ENCODE data around the gene SCYL1. TPM values are rescaled to one million over a fixed set of nuclear protein-coding genes. Genes with fewer than 3 reads are reported as not detected.

SCYL1 gene
- total RNA-seq, 2 experiments from 2014 or later, result 57.4 to 60.7 TPM

DNA sequence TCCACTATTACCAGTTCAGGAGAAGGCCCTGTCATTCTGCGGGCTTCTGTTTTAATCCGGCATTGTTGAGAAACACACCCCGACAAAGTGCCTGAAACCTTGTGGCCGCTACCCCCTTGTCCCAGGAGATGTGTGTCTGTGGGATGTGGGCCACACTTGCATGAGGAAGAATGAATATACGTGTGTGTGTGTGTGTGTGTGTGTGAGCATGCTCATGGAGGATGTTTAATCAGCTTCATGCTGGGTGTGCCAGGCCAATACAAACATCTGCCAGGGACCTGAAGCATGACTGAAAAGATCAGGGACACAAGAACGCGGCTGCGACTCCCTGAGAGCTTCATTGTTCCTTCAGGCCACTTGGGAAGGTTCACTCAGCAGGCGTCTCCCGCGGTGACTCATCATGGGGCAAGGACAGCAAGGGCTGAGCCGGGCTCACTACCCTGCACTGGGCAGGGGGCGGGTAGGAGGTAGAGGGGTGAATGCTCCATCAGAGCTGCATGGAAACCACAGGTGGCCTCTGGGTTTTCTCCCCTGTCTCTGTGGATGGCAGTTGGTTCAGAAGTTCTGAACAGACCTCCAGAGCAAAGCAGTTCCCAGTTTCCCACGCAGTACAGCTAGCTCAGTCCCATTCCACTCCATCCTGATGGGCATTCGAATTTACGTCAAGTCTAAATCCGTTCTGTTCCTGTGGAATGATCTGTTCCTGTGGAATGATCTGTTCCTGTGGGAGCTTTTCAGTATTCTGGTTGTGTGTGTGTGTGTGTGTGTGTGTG is 33.1 kb upstream of the SCYL1 start:
- intact Hi-C loops (cut with DNase I, micrococcal nuclease), result no loop called here
- POLR2A ChIA-PET, result interaction anchor here (0.6 to 9.2 kb wide), 6 partner anchors 7 to 69 kb away, joined by 3 to 163 read pairs (median 3); partner anchors contain the start of gene MALAT1
- no peaks in the 10 kb centered on the region for H3K9me3 Mint-ChIP-seq
- TF ChIP-seq CTCF (IDR thresholded peaks at IDR 0.05), result no peak
- Histone ChIP-seq H3K27ac (ENCODE audit: low read depth in 1 of 2, low read length in 2 of 2) (no peak overlapping the region), H3K4me3 (ENCODE audit: low read length) (no peak overlapping the region), H3K9me3 (ENCODE audit: control insufficient read depth in 1 of 2, insufficient read depth in 1 of 2, low read length in 2 of 2) (no peaks in the 10 kb centered on the region), H3K36me3 (ENCODE audit: insufficient read depth, low read length) (no peaks in the 10 kb centered on the region), H3K4me1 (ENCODE audit: insufficient read depth, low read length) (peaks cover 47% of the 10 kb centered on the region), H3K27me3 (ENCODE audit: control insufficient read depth in 1 of 2, insufficient read depth in 2 of 2, low read length in 2 of 2) (no peaks in the 10 kb centered on the region)
- DNase-seq (peak in 2 of 14 experiments; percentile 50 to 57), ATAC-seq (ENCODE audit: poor library complexity) (no peak)
- peaks cover 45% of the 10 kb centered on the region for H3K4me1 Mint-ChIP-seq (ENCODE audit: low read depth)
- CTCF ChIA-PET, result interaction anchor here (0.9 to 1.5 kb wide), 2 partner anchors 12 to 59 kb away, joined by 3 to 4 read pairs; no protein-coding TSS in a partner anchor
- H3K27ac Mint-ChIP-seq, result peak overlapping the region; percentile 32
- no peaks in the 10 kb centered on the region for H3K27me3 Mint-ChIP-seq
- no peaks in the 10 kb centered on the region for H3K36me3 Mint-ChIP-seq (ENCODE audit: low read depth)
- H3K4me3 Mint-ChIP-seq, result no peak overlapping the region

DNA sequence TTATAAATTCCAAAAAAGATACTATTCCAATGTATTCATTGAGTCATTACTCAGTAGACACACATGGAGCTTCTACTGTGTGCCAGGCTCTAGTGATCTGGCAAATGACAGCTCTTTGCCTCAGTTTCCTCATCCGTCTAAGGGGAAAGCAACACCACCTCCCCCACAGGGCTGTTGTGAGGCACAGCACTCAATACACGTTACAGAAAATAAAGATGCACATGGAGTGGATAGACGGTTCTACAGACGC is 32.6 kb upstream of the SCYL1 start:
- DNase-seq, result no peak
- intact Hi-C loops (cut with DNase I, micrococcal nuclease), result no loop called here
- Mint-ChIP-seq H3K4me1 (ENCODE audit: low read depth) (peaks cover 46% of the 10 kb centered on the region), H3K9me3 (no peaks in the 10 kb centered on the region), H3K36me3 (ENCODE audit: low read depth) (no peaks in the 10 kb centered on the region), H3K4me3 (no peak overlapping the region), H3K27ac (peak overlapping the region; percentile 32), H3K27me3 (no peaks in the 10 kb centered on the region)
- ChIA-PET CTCF (interaction anchor here (0.9 to 1.5 kb wide), 4 partner anchors 13 to 76 kb away, joined by 3 to 4 read pairs (median 4); no protein-coding TSS in a partner anchor), POLR2A (interaction anchor here (0.6 to 2.8 kb wide), 7 partner anchors 10 to 71 kb away, joined by 3 to 14 read pairs (median 3); partner anchors contain the start of gene NEAT1)
- no peak for TF ChIP-seq CTCF (IDR thresholded peaks at IDR 0.05)
- Histone ChIP-seq H3K9me3 (ENCODE audit: control insufficient read depth in 1 of 2, insufficient read depth in 1 of 2, low read length in 2 of 2) (no peaks in the 10 kb centered on the region), H3K4me1 (ENCODE audit: insufficient read depth, low read length) (peaks cover 52% of the 10 kb centered on the region), H3K27ac (ENCODE audit: low read depth in 1 of 2, low read length in 2 of 2) (no peak overlapping the region), H3K36me3 (ENCODE audit: insufficient read depth, low read length) (no peaks in the 10 kb centered on the region), H3K4me3 (ENCODE audit: low read length) (no peak overlapping the region), H3K27me3 (ENCODE audit: control insufficient read depth in 1 of 2, insufficient read depth in 2 of 2, low read length in 2 of 2) (no peaks in the 10 kb centered on the region)
- ATAC-seq (ENCODE audit: poor library complexity), result no peak

GRCh38 chr11:65492637-65493366 is 32.1 kb upstream of the SCYL1 start:
- CTCF ChIA-PET, result interaction anchor here (0.9 to 1.5 kb wide), 4 partner anchors 13 to 76 kb away, joined by 3 to 4 read pairs (median 4); no protein-coding TSS in a partner anchor
- no peaks in the 10 kb centered on the region for H3K36me3 ChIP-seq (ENCODE audit: insufficient read depth, low read length)
- no peaks in the 10 kb centered on the region for H3K9me3 Mint-ChIP-seq
- H3K9me3 ChIP-seq (ENCODE audit: control insufficient read depth in 1 of 2, insufficient read depth in 1 of 2, low read length in 2 of 2), result no peaks in the 10 kb centered on the region
- H3K27me3 ChIP-seq (ENCODE audit: control insufficient read depth in 1 of 2, insufficient read depth in 2 of 2, low read length in 2 of 2), result no peaks in the 10 kb centered on the region
- DNase-seq, result peak in 2 of 14 experiments; percentile 58 to 68
- peak overlapping the region; percentile 32 for H3K27ac Mint-ChIP-seq
- H3K4me1 Mint-ChIP-seq (ENCODE audit: low read depth), result peaks cover 42% of the 10 kb centered on the region
- intact Hi-C loops (cut with DNase I, micrococcal nuclease), result no loop called here
- no peaks in the 10 kb centered on the region for H3K36me3 Mint-ChIP-seq (ENCODE audit: low read depth)
- no peak overlapping the region for H3K4me3 ChIP-seq (ENCODE audit: low read length)
- H3K4me3 Mint-ChIP-seq, result no peak overlapping the region
- H3K27ac ChIP-seq (ENCODE audit: low read depth in 1 of 2, low read length in 2 of 2), result no peak overlapping the region
- H3K27me3 Mint-ChIP-seq, result no peaks in the 10 kb centered on the region
- POLR2A ChIA-PET, result interaction anchor here (0.6 to 2.8 kb wide), 9 partner anchors 10 to 71 kb away, joined by 3 to 14 read pairs (median 4); partner anchors contain the start of gene NEAT1
- H3K4me1 ChIP-seq (ENCODE audit: insufficient read depth, low read length), result peaks cover 48% of the 10 kb centered on the region
- TF ChIP-seq CTCF (IDR thresholded peaks at IDR 0.05), result no peak
- ATAC-seq (ENCODE audit: poor library complexity), result no peak

Data from CD4-positive, alpha-beta T cell (primary cell).